KOPT-K1 (cell line): ENCODE data around the gene DBNL.
"Not testable (repeated sequence)": the region's sequence is repeated elsewhere in the genome, so short reads cannot be mapped to it uniquely, and the experiment has no call there.

Source experiments
- H3K27ac ChIP-seq: fragments of 200-600 bp; sonication (generic); 2 replicates; pipeline ENCODE4 v1.5.1; 2016; ENCODE audit warnings: antibody characterized with exemption, mild to moderate bottlenecking, low read depth, low read length; ENCODE audit not compliant: poor library complexity, severe bottlenecking
- H3K36me3 ChIP-seq: fragments of 200-600 bp; sonication (generic); 2 replicates; pipeline ENCODE4 v1.5.1; 2017; ENCODE audit warnings: antibody characterized with exemption, mild to moderate bottlenecking, low read length, moderate library complexity; ENCODE audit not compliant: insufficient read depth
- H3K9me3 ChIP-seq: fragments of 200-600 bp; sonication (generic); 2 replicates; pipeline ENCODE4 v1.5.1; 2017; ENCODE audit warnings: antibody characterized with exemption, low read length, mild to moderate bottlenecking; ENCODE audit not compliant: insufficient read depth, poor library complexity, severe bottlenecking

The DBNL gene

DNA sequence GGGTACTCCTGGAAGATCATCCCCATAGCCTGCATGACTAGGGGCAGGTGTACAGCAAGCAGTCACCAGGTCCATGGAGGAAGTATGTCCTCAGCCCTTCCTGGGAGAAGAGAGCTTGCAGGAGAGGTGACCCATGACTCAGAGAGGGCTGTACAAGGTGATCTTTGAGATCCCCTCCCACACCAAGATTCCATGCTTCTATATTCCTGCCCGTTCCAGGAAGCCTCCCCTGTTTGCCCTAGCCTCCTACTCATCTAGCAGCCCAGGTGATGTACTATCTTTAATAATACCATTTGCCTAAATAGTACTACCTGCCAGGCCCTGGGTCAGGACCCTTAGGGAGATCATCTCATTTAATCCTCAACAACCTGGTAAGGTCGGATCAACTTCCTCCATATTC lies 6.6 kb upstream of the DBNL start:
- not testable (repeated sequence) for H3K27ac ChIP-seq

DNA sequence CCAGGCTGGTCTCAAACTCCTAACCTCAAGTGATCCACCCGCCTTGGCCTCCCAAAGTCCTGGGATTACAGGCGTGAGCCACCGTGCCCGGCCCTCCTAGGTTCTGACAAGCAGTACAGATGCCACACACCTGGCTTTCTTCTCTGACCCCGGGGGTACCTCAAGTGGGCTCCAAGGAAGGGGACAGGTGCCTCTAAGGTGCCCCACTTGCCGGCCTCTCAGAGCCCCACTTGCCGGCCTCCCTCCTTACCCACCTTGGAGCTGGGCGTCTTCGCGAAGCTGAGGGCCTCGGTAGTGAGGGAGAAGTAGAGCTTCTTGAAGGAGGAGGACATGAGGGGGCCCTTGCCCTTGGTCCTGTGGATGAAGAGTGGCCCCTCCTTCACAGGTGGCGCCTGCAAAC lies 5.9 kb upstream of the DBNL start:
- H3K27ac ChIP-seq, H3K36me3 ChIP-seq, H3K9me3 ChIP-seq: not testable (repeated sequence)

More for the DNA sequence above, 6.6 kb upstream of the DBNL start:
- not testable (repeated sequence) for H3K9me3 ChIP-seq, H3K36me3 ChIP-seq

DNA sequence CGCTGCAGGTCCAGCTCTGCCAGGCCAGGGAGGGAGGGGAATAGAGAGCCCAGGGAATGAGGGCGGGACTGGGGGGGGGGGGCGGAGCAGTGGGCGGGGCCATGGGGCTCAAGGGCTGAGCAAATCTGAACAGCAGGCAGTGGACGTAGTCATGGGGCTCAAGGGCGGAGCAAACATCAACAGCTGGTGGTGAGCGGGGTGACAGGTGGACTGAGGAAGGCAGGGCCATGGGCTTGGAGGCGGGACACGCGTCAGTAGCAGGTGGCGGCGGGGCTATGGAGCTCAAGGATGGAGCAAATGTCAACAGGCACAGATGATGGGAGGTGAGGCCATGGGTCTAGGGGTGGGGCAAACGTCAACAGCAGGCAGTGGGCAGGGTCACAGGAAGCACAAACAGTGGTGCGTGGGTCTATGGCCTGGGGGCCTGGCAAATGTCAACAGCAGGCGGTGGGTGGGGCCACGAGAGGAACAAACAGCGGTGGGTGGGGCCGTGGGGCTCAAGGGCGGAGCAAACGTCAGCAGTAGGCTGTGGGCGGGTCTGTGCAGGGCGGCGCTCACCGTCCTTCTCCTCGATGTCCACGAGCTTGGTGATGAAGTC lies 5.4 kb upstream of the DBNL start:
- H3K9me3 ChIP-seq, H3K27ac ChIP-seq, H3K36me3 ChIP-seq: not testable (repeated sequence)

DNA sequence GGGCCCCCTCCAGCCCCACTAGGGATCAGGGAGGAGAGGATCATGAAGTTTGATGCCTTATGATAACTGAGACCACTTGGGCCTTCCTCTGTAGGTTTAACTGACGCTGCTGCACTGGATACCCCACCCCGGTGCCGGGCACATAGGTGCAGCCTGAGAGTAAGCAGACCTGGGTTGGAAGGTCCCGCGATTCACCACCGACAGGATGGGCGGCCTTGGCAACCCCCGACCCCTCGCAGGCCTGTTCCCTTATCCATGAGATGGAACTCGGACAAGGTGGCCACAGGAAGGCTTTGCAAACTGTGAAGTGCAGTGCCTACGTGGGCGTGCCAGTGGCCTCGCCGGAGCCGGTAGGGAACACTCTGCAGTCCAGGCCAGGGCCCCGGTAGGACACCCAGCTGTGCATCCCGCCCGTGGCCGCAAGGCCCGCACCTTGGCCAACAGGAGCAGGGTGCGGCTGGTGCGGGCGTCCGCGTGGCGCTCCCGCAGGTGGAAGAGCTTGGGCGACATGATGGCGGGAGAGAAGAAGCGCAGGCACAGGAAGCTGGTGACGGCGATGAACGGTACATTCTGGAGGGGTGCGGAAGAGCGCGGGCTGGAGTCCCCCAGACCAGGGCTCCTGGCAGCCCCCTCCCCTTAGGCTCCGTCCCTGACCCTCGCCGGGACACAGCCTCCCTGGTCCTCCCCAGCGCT lies 4.6 kb upstream of the DBNL start:
- H3K27ac ChIP-seq: peak overlapping the region; percentile 57
- not testable (repeated sequence) for H3K9me3 ChIP-seq, H3K36me3 ChIP-seq

DNA sequence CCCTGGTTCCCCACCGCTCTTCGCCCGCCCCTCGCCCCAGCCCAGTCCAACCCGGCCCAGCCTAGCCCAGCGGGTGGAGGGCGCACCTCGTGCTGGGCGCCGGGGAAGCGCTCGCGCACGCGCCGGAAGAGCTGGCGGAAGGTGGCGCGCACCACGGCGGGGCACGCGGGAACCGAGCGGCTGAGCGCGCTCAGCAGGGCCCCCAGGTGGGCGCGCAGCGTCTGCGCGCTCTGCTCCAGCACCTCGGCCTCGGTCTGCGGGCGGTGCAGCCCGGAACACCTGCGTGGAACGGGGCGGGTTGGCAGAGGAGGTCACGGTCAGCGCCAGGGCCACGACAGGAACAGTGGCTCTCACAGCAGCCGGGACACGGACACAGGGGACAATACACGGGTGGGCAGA lies 4.0 kb upstream of the DBNL start:
- peak overlapping the region; percentile 57 for H3K27ac ChIP-seq
- not testable (repeated sequence) for H3K9me3 ChIP-seq, H3K36me3 ChIP-seq

DNA sequence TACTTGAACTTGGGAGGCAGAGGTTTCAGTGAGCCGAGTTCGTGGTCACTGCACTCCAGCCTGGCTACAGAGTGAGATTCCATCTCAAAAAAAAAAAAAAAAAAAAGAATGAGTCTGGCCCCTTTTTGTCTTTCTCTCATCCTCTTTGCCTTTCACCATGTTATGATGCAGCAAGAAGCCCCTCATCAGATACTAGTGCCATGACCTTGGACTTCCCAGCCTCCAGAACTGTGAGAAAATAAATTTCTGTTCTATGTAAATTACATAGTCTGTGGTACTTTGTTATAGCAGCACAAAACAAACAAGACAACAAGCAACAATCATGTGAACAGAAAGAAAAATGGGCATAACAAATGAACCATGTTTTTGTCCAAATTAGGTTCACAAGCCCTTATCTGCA lies 2.3 kb upstream of the DBNL start:
- Histone ChIP-seq H3K27ac (no peak overlapping the region), H3K36me3 (peaks cover 13% of the 10 kb centered on the region)

DNA sequence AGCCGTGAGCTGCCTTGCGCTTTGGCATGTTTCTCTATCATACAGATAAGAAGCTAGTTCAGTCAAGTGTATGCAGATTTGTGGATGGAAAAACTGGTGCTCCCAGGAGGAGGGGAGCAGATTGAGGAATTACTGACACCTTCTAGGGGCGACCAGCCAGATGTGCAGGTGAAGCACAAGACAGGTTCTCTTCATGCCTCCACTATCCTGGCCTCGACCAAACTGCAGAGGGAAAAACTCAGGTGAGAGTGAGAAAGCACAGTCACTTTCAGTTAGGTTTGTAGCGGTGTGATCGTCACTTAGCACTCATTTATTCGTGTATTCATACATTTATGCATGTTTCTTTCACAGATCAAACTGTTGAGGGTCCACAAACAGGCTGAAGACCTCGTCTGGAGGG lies 600 bp upstream of the DBNL start:
- Histone ChIP-seq H3K9me3 (no peaks in the 10 kb centered on the region), H3K36me3 (peaks cover 30% of the 10 kb centered on the region), H3K27ac (peak overlapping the region; percentile 79)

More for the DNA sequence above, 2.3 kb upstream of the DBNL start:
- H3K9me3 ChIP-seq: no peaks in the 10 kb centered on the region

DNA sequence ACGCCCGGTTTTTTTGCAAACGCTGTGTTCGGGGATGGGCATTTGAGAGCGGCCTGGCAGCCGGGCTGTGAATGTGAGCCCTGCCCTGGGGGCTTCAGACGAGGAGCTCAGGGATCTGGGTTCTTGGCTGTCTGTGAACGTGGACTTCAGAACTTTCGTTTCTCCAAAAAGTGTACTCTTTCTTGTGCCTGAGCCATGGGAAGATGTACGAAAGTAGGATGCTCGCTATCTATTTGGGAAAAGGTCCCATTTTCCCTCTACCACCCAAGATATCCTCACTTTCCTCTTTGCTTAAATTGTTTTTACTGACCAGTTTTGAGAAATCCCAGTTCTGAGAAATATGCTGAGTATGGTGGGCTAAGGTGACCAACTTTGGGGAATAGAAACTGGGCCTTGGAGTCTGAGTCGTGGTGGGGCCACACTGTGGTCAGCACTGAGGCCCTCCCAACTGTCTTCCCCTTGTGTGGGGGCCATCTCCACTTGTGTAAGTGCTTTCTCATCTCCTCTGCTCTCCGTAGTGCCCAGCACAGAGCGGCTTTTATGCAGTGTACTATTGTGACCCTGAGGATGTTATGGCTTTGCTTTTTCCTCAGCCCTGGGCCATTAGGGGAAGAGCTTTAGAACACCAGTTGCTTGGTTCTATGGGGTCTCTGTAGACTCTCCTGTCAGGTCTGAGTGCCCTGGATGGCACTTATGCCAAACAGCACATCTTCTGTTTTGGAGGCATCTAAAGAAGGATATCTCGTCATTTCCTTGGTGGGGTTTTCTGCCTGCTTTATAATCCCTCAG lies 918 bp downstream of the DBNL start:
- H3K36me3 ChIP-seq: peaks cover 43% of the 10 kb centered on the region
- H3K27ac ChIP-seq: peak overlapping the region; percentile 79
- H3K9me3 ChIP-seq: no peaks in the 10 kb centered on the region

DNA sequence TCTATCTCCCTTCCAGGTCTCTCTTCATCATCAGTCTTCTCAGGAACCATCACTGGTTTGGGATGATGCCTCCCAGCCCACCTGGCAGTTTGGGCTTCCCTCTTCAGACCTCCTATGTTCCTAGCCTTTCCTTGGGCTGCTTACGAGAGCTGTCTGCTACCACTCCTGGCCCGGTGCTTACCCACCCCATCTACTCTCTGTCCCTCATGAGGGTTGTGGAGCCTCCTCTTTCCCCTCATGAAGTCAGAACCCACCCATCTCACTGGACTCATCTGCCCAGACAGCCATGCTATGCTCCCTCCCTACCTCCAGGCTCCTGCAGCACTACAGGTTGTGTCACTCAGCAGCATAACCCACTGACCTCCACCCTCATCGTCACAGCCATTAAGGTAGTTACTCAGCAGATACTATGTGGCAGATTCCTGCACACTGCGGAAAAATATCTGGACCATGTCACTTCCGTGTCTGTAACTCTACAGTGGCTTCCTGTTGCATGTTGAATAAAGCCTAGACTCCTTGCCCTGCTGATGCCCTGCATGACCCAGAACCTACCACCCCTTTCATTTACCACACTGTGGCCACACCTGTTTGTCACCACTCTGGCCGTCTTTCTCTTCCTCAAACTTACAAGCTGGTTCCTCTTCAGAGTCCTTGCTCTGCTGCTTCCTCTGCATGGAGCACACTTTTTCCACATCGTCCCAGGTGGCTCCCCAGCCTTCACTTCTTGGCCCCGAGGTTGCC lies 2.0 kb downstream of the DBNL start:
- Histone ChIP-seq H3K36me3 (peaks cover 54% of the 10 kb centered on the region), H3K27ac (peak overlapping the region; percentile 79), H3K9me3 (no peaks in the 10 kb centered on the region)

DNA sequence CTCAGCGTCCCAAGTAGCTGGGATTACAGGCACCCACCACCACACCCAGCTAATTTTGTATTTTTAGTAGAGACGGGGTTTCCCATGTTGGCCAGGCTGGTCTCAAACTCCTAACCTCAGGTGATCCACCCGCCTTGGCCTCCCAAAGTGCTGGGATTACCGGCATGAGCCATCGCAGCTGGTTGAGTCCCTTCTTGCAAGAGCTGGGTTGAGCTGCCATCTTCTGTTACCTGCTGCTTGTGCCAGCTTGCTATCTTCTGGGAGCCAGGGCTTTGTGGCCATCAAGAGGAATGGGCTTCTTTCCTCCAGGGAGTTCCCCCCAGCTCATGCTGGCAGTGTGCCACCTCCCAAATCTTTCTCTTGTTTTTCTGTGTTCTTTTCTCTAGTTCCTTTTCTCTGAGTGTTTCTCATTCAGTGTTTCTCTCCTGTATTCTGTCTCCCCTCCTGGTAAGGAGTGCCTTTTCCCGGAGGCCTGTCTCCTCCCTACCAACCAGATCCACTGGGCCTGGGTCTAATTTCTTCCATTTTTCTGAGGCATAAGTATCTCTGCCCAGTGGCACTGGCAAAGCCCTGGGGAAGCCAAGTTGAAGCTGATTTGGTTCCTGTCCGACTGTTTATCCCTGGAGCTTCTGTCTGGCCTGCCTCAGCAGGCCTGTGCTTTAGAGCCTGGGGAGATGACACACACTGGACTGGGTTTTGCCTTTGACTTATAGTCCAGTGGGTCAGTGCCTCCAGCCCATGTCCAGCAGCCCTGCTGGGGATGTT lies 3.7 kb downstream of the DBNL start:
- Histone ChIP-seq H3K36me3 (peaks cover 71% of the 10 kb centered on the region), H3K27ac (no peak overlapping the region), H3K9me3 (no peaks in the 10 kb centered on the region)

DNA sequence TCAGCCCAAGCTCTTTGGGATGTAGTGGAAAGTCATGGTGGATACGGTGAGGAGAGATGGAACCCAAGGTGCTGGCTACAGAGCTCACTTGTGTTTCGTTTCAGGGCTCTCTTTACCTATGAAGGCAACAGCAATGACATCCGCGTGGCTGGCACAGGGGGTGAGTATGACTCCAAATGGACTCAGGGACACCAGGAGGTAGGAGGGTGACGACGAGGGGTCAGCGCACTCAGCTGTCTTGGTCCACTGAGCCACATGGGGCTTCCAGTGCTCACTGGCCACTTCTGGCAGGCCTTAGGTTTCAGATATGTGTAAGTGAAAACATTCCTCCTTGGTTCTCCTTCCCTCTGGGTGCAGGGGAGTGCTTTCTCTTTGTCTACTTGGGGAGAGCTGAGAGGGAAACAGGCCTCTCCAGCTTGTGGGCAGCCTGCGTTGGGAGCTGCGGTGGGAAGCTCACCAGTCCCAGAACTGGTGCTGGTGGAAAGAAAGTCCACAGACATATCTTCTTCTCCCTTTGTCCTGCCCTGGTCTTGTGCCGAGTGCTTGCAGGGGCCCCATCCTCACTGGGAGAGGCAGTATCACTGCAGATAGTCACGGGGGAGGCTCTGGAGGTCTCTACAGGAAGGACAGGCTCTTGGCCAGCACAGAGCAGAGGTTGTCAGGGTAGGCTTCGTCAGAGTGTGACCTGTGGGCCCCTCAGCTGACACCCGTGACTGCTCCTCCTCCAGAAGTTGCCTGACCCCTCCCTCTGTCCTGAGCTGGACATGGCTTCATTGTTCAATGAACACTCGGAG lies 5.8 kb downstream of the DBNL start:
- Histone ChIP-seq H3K27ac (no peak overlapping the region), H3K36me3 (peaks cover 92% of the 10 kb centered on the region)

DNA sequence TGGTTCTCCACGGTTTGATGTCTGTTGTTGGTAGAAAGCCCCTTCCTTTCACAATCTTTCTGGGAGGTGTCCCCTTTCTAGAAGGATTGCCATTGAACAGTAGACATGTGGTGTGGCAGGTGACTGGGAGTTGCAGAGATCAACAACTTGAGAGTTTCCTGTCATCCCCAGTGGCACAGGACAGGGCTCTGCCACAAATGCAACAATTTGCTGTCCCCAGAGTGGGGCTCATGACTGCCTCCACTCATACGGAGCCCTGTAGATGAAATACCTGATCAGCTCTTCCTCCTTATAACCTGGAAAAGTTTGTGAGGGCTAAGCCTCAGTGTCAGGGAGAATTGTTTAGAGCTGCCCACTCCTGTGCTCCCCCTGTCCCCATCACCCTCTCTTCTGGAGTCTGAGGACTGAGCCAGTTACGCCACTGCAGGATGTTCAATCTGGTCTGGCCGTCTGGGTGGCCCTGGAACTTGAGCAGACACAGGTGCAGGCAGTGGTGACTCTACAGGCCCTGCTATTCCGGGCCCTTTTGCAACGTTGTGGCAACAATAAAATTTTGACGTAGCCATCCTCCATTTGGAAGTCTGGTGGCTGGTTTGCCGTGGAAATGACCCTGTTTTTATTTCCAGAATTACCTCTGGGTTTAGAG lies 6.5 kb downstream of the DBNL start:
- H3K9me3 ChIP-seq: no peaks in the 10 kb centered on the region
- peaks cover 99% of the 10 kb centered on the region for H3K36me3 ChIP-seq
- H3K27ac ChIP-seq: no peak overlapping the region

More for the DNA sequence above, 5.8 kb downstream of the DBNL start:
- H3K9me3 ChIP-seq: no peaks in the 10 kb centered on the region

DNA sequence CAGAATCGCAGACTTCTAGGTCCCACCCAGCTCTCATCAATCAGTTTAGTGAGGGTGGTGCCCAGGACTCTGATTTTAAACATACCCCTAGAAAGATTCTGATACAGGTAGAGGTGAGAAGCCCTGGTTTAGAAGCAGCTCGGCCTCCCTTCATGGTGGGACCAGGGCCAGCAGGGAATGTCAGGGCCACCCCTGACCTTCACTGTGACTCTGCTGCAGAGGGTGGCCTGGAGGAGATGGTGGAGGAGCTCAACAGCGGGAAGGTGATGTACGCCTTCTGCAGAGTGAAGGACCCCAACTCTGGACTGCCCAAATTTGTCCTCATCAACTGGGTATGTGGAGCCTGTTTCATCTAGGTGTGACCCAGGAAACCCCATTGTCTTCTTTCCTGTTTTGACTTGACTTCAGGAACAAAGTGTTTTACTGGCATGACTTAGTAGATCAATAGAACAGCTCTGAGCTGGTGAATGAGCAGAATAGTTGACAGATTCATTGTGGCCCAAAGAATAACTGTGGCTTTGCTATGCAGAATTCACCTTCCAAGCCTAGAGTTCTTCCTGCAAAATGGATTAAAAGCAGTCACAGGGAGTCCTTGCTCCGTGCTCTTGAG lies 7.2 kb downstream of the DBNL start:
- Histone ChIP-seq H3K9me3 (no peaks in the 10 kb centered on the region), H3K36me3 (peaks cover 99% of the 10 kb centered on the region), H3K27ac (no peak overlapping the region)
